Measurements from ENCODE around the gene SBK1.
"Not testable (repeated sequence)": the region's sequence is repeated elsewhere in the genome, so short reads cannot be mapped to it uniquely, and the experiment has no call there.

SBK1 gene

GRCh38 chr16:28336940-28337710 lies 44.8 kb downstream of the SBK1 start:
- H3K4me3 ChIP-seq (ENCODE audit: low read length); H3K27me3 ChIP-seq (replicated peaks; ENCODE audit: insufficient read depth, low read length); H3K9me3 ChIP-seq (replicated peaks; ENCODE audit: insufficient read depth, low read length); H3K36me3 ChIP-seq (replicated peaks; ENCODE audit: insufficient read depth, low read length); H3K9ac ChIP-seq (ENCODE audit: low read length); H3K9me2 ChIP-seq (replicated peaks; ENCODE audit: insufficient read depth, low read length); H3K79me2 ChIP-seq (ENCODE audit: low read length); H4K20me1 ChIP-seq (ENCODE audit: insufficient read depth, low read length); DNase-seq; H2AFZ ChIP-seq (ENCODE audit: low read length); H3F3A ChIP-seq (ENCODE audit: insufficient read depth, low read length); H3K4me2 ChIP-seq (ENCODE audit: low read depth, low read length); H3K4me1 ChIP-seq (ENCODE audit: low read length): not testable (repeated sequence)
- peak overlapping the region; percentile 68; the same call in 1 of the 2 replicates for H3K27ac ChIP-seq (ENCODE audit: low read length)

- H3K27me3 ChIP-seq (replicated peaks; ENCODE audit: insufficient read depth, low read length); H3K4me1 ChIP-seq (ENCODE audit: low read length); H3K9me2 ChIP-seq (replicated peaks; ENCODE audit: insufficient read depth, low read length); H3K79me2 ChIP-seq (ENCODE audit: low read length); H3K9ac ChIP-seq (ENCODE audit: low read length); H4K20me1 ChIP-seq (ENCODE audit: insufficient read depth, low read length); H3K4me3 ChIP-seq (ENCODE audit: low read length); H3K4me2 ChIP-seq (ENCODE audit: low read depth, low read length); H3K36me3 ChIP-seq (replicated peaks; ENCODE audit: insufficient read depth, low read length); H3F3A ChIP-seq (ENCODE audit: insufficient read depth, low read length); H2AFZ ChIP-seq (ENCODE audit: low read length); H3K9me3 ChIP-seq (replicated peaks; ENCODE audit: insufficient read depth, low read length): not testable (repeated sequence)
- H3K27ac ChIP-seq (ENCODE audit: low read length), result peak overlapping the region; percentile 67; the same call in 1 of the 2 replicates
- peak; percentile 57 for DNase-seq
Measured at GRCh38 chr16:28338230-28338629, 45.9 kb downstream of the SBK1 start.

- not testable (repeated sequence) for H2AFZ ChIP-seq (ENCODE audit: low read length); H3K9ac ChIP-seq (ENCODE audit: low read length); H3K27me3 ChIP-seq (replicated peaks; ENCODE audit: insufficient read depth, low read length); H3K9me2 ChIP-seq (replicated peaks; ENCODE audit: insufficient read depth, low read length); H3K27ac ChIP-seq (ENCODE audit: low read length); H3K4me1 ChIP-seq (ENCODE audit: low read length); H4K20me1 ChIP-seq (ENCODE audit: insufficient read depth, low read length); H3K79me2 ChIP-seq (ENCODE audit: low read length); H3K4me3 ChIP-seq (ENCODE audit: low read length); H3F3A ChIP-seq (ENCODE audit: insufficient read depth, low read length); H3K9me3 ChIP-seq (replicated peaks; ENCODE audit: insufficient read depth, low read length); DNase-seq; H3K4me2 ChIP-seq (ENCODE audit: low read depth, low read length); H3K36me3 ChIP-seq (replicated peaks; ENCODE audit: insufficient read depth, low read length)
Measured at GRCh38 chr16:28362600-28362999, 70.3 kb downstream of the SBK1 start.

- not testable (repeated sequence) for H3K4me3 ChIP-seq (ENCODE audit: low read length); H3K9ac ChIP-seq (ENCODE audit: low read length); H3K27me3 ChIP-seq (replicated peaks; ENCODE audit: insufficient read depth, low read length); H3K36me3 ChIP-seq (replicated peaks; ENCODE audit: insufficient read depth, low read length); DNase-seq; H3K9me2 ChIP-seq (replicated peaks; ENCODE audit: insufficient read depth, low read length); H3K4me2 ChIP-seq (ENCODE audit: low read depth, low read length); H3F3A ChIP-seq (ENCODE audit: insufficient read depth, low read length); H3K4me1 ChIP-seq (ENCODE audit: low read length); H4K20me1 ChIP-seq (ENCODE audit: insufficient read depth, low read length); H3K9me3 ChIP-seq (replicated peaks; ENCODE audit: insufficient read depth, low read length); H2AFZ ChIP-seq (ENCODE audit: low read length); H3K27ac ChIP-seq (ENCODE audit: low read length); H3K79me2 ChIP-seq (ENCODE audit: low read length)
Measured at GRCh38 chr16:28363408-28363807, 71.1 kb downstream of the SBK1 start, which contains the start of gene NPIPB6. Gene NPIPB6, minus strand, starts transcription at chr16:28363508. Its CDS starts 686 bp downstream, at chr16:28362822.

GRCh38 chr16:28364268-28365173 lies 72.2 kb downstream of the SBK1 start:
- not testable (repeated sequence) for H3K4me2 ChIP-seq (ENCODE audit: low read depth, low read length); H2AFZ ChIP-seq (ENCODE audit: low read length); H4K20me1 ChIP-seq (ENCODE audit: insufficient read depth, low read length); H3K9me2 ChIP-seq (replicated peaks; ENCODE audit: insufficient read depth, low read length); H3K9ac ChIP-seq (ENCODE audit: low read length); H3K27ac ChIP-seq (ENCODE audit: low read length); DNase-seq; H3K4me3 ChIP-seq (ENCODE audit: low read length); H3K79me2 ChIP-seq (ENCODE audit: low read length); H3K27me3 ChIP-seq (replicated peaks; ENCODE audit: insufficient read depth, low read length); H3F3A ChIP-seq (ENCODE audit: insufficient read depth, low read length); H3K9me3 ChIP-seq (replicated peaks; ENCODE audit: insufficient read depth, low read length); H3K4me1 ChIP-seq (ENCODE audit: low read length); H3K36me3 ChIP-seq (replicated peaks; ENCODE audit: insufficient read depth, low read length)

GRCh38 chr16:28367926-28368325 lies 75.6 kb downstream of the SBK1 start:
- not testable (repeated sequence) for H2AFZ ChIP-seq (ENCODE audit: low read length); H3K27me3 ChIP-seq (replicated peaks; ENCODE audit: insufficient read depth, low read length); H3K4me3 ChIP-seq (ENCODE audit: low read length); H3K79me2 ChIP-seq (ENCODE audit: low read length); H3K9me2 ChIP-seq (replicated peaks; ENCODE audit: insufficient read depth, low read length); H4K20me1 ChIP-seq (ENCODE audit: insufficient read depth, low read length); H3K4me1 ChIP-seq (ENCODE audit: low read length); H3K4me2 ChIP-seq (ENCODE audit: low read depth, low read length); H3K9ac ChIP-seq (ENCODE audit: low read length); DNase-seq; H3K27ac ChIP-seq (ENCODE audit: low read length); H3K36me3 ChIP-seq (replicated peaks; ENCODE audit: insufficient read depth, low read length); H3F3A ChIP-seq (ENCODE audit: insufficient read depth, low read length); H3K9me3 ChIP-seq (replicated peaks; ENCODE audit: insufficient read depth, low read length)

Measured in MM.1S (cell line).